Osteocyte (in vitro differentiated cells): ENCODE results near the gene SAP30. TPM values are rescaled to one million over a fixed set of nuclear protein-coding genes. Genes with fewer than 3 reads are reported as not detected.

Source experiments
- total RNA-seq: library from RNA; stranded (reverse); gene quantifications from 2 replicates; pipeline ENCODE4 v1.2.1, GENCODE V29; 2021

The SAP30 gene
- total RNA-seq, 1 donor from 2014 or later, result 22.8 TPM

Other genes starting within 250 kb of the SAP30 start
- gene GALNT7, start 202.1 kb upstream of the SAP30 start, total RNA-seq, result 35.0 and 38.5 TPM in 2 replicates
- gene HMGB2, start 36.6 kb upstream of the SAP30 start, total RNA-seq, result 51.7 and 56.3 TPM in 2 replicates
- 2.2 and 2.6 TPM in 2 replicates for gene SCRG1, start 28.2 kb downstream of the SAP30 start, total RNA-seq
- gene HAND2, start 159.3 kb downstream of the SAP30 start, total RNA-seq, result not detected in 2 replicates